Gastrocnemius medialis (tissue), 4 donors: ENCODE measurements around the gene SLC1A5. TPM values are rescaled to one million over a fixed set of nuclear protein-coding genes. Genes with fewer than 3 reads are reported as not detected.

Experiments
- ATAC-seq, 2 donors: fragments of 150-250 bp; one replicate each; pipeline ENCODE4 v1.9.1; 2016
- DNase-seq, 2 donors: peaks; one replicate each; pipeline ENCODE4 v3.0.0-alpha.2; 2019
- H3K27ac ChIP-seq, 4 donors: fragments of 200-600 bp; sonication (generic); 1 replicate in 1 of 4; 2 replicates in 3 of 4; pipeline ENCODE4 v1.5.1; 2016 to 2018; ENCODE audit warnings: mild to moderate bottlenecking in 2 of 4, moderate library complexity in 1 of 4
- H3K27me3 ChIP-seq, 3 donors: fragments of 200-600 bp; sonication (generic) in 2 of 3; 1 replicate in 1 of 3; 2 replicates in 2 of 3; pipeline versions ENCODE4 v1.5.1 to v1.6.0; 2016 to 2019; ENCODE audit warnings: mild to moderate bottlenecking in 1 of 3, moderate library complexity in 1 of 3
- H3K36me3 ChIP-seq, 2 donors: fragments of 200-600 bp; sonication (generic) in 1 of 2; one replicate each; pipeline ENCODE4 v1.5.1; 2017 to 2018
- H3K4me1 ChIP-seq, 2 donors: fragments of 200-600 bp; sonication (generic) in 1 of 2; one replicate each; pipeline ENCODE4 v1.5.1; 2016 to 2017; ENCODE audit warnings: mild to moderate bottlenecking in 2 of 2
- H3K4me3 ChIP-seq, 4 donors: fragments of 200-600 bp; sonication (generic) in 3 of 4; 1 replicate in 1 of 4; 2 replicates in 3 of 4; pipeline ENCODE4 v1.5.1; 2016 to 2019; ENCODE audit warnings: mild to moderate bottlenecking in 2 of 4
- H3K9me3 ChIP-seq, 3 donors: fragments of 200-600 bp; sonication (generic) in 2 of 3; 1 replicate in 1 of 3; 2 replicates in 2 of 3; pipeline ENCODE4 v1.5.1; 2016 to 2019
- POLR2A ChIP-seq, 2 donors: fragments of 450-650 bp; IDR thresholded peaks; one replicate each; pipeline ENCODE4 v1.6.1; 2017; ENCODE audit warnings: antibody characterized with exemption in 2 of 2, mild to moderate bottlenecking in 2 of 2, moderate library complexity in 2 of 2
- in situ Hi-C, 4 donors: fragments of 200-750 bp; cut with MboI; loops; one replicate each; pipeline versions ENCODE4 v1.15.0 to v1.8.0; 2017; ENCODE audit warnings: low sequenced_read_pairs in 4 of 4
- intact Hi-C: fragments of 100-400 bp; cut with DNase I; formaldehyde crosslinking; loops from one replicate; pipeline ENCODE4 v1.15.1; 2023; ENCODE audit warnings: low total_unique reads
- total RNA-seq, 4 donors: library from RNA; depleted of rRNA; stranded (reverse); fragments of >200 nt; gene quantifications; one replicate each; pipeline versions ENCODE4 v1.1.0 to v1.2.3, GENCODE V29; 2016
- TF ChIP-seq, protein P1 (sequence below), 5 experiments: fragments of 450-650 bp in 3 of 5; fragments of 200-600 bp in 2 of 5; sonication (generic) in 2 of 5; IDR thresholded peaks in 4 of 5; conservative IDR thresholded peaks in 1 of 5; 1 replicate in 4 of 5; 2 replicates in 1 of 5; pipeline ENCODE4 v1.5.1; 2016 to 2019; ENCODE audit warnings: antibody characterized with exemption in 5 of 5, mild to moderate bottlenecking in 3 of 5, moderate library complexity in 3 of 5

Gene SLC1A5
- total RNA-seq, 4 donors from 2014 or later: 7.6 to 18.5 (median 10.7) TPM

DNA sequence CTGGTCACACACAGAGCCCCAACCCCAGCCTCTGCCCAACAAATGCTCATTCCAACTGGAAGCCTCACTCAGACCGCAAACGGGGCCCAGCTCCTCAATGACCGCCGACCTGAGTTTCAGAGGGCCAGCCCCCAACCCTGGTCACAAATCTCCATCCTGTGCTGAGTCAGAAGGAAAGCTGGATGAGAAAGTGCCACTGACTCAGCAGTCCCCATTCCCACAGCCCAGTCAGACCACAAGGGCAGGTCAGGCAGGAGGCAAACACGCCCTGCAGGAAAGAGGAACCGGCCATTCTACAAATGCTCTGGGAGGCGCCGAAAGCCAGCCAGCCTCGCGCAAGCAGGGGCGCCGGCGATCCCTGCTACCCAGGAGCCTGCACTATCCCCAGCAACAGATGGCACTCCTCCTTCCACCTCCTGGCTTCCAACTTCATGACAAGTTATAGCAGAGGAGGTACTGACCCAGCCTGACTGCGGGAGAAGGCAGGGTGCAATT lies 57.3 kb downstream of the SLC1A5 start:
- DNase-seq (no peak), ATAC-seq (no peak)
- no peak overlapping the region for H3K27ac ChIP-seq

DNA sequence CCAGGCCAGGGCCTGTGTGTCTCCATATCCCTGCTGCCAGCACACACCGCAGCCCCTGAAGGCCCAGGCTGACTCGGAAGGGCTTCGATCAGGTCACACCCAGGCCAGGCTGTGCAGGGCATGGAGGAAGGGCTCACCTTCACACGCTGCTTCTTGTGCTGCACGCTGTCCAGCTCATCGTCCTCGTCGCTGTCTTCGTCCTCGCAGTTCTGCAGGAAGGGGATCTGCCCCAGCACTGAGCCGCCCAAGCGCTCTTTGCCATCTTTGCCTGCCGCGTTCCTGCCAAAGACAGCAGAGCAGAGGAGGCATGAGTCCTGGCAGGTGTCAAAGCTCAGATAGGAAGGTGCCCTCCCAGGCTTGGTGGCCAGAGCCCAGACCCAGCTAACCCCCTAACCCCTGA lies 57.8 kb downstream of the SLC1A5 start:
- H3K4me1 ChIP-seq: peaks cover 6 to 7% of the 10 kb centered on the region in 2 donors
- H3K27me3 ChIP-seq: no peaks in the 10 kb centered on the region
- no peak overlapping the region for H3K4me3 ChIP-seq
- in situ Hi-C loops (no loop called here), intact Hi-C loops (no loop called here)
- H3K9me3 ChIP-seq: no peaks in the 10 kb centered on the region
- H3K36me3 ChIP-seq: peaks cover 0 to 84% of the 10 kb centered on the region in 2 donors
- TF ChIP-seq, protein P1, sequence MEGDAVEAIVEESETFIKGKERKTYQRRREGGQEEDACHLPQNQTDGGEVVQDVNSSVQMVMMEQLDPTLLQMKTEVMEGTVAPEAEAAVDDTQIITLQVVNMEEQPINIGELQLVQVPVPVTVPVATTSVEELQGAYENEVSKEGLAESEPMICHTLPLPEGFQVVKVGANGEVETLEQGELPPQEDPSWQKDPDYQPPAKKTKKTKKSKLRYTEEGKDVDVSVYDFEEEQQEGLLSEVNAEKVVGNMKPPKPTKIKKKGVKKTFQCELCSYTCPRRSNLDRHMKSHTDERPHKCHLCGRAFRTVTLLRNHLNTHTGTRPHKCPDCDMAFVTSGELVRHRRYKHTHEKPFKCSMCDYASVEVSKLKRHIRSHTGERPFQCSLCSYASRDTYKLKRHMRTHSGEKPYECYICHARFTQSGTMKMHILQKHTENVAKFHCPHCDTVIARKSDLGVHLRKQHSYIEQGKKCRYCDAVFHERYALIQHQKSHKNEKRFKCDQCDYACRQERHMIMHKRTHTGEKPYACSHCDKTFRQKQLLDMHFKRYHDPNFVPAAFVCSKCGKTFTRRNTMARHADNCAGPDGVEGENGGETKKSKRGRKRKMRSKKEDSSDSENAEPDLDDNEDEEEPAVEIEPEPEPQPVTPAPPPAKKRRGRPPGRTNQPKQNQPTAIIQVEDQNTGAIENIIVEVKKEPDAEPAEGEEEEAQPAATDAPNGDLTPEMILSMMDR (IDR thresholded peaks at IDR 0.05 in 4 of 5, conservative IDR thresholded peaks at IDR 0.05 in 1 of 5): no peak
- no peak for TF ChIP-seq POLR2A (IDR thresholded peaks at IDR 0.05)
- no peak overlapping the region for H3K27ac ChIP-seq
- DNase-seq: no peak
- no peak for ATAC-seq

More for the DNA sequence above, 57.3 kb downstream of the SLC1A5 start:
- no peak for TF ChIP-seq POLR2A (IDR thresholded peaks at IDR 0.05)
- TF ChIP-seq, protein P1 (IDR thresholded peaks at IDR 0.05 in 4 of 5, conservative IDR thresholded peaks at IDR 0.05 in 1 of 5): no peak
- Histone ChIP-seq H3K36me3 (peaks cover 0 to 84% of the 10 kb centered on the region in 2 donors), H3K4me3 (no peak overlapping the region), H3K27me3 (no peaks in the 10 kb centered on the region), H3K9me3 (no peaks in the 10 kb centered on the region), H3K4me1 (peaks cover 6 to 7% of the 10 kb centered on the region in 2 donors)
- intact Hi-C loops (no loop called here), in situ Hi-C loops (no loop called here)

DNA sequence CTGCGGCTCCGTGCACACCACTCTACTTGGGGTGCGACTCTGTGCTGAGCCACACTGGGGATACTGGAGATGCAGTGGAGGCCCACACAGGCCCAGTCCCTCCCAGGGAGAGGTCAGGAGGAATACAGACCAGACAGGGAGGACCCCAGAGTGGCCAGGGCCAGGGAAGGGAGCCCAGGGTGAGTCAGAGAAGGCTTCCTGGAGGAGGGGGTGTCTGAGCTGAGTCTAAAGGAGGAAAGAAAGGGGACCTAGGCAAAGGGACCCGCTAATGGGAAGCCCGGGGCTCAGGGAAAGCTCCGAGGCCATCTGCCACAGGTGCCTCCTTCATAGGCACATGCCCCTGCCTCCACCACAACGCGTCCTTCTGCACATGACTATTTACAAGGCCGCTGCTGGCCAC lies 58.2 kb downstream of the SLC1A5 start:
- no peak for TF ChIP-seq POLR2A (IDR thresholded peaks at IDR 0.05)
- TF ChIP-seq, protein P1 (IDR thresholded peaks at IDR 0.05 in 4 of 5, conservative IDR thresholded peaks at IDR 0.05 in 1 of 5): no peak
- in situ Hi-C loops (no loop called here), intact Hi-C loops (no loop called here)
- H3K4me1 ChIP-seq: peaks cover 6 to 7% of the 10 kb centered on the region in 2 donors
- DNase-seq (no peak), ATAC-seq (no peak)
- peaks cover 0 to 84% of the 10 kb centered on the region in 2 donors for H3K36me3 ChIP-seq
- H3K4me3 ChIP-seq: no peak overlapping the region
- H3K27ac ChIP-seq: no peak overlapping the region
- H3K27me3 ChIP-seq: no peaks in the 10 kb centered on the region
- H3K9me3 ChIP-seq: no peaks in the 10 kb centered on the region

DNA sequence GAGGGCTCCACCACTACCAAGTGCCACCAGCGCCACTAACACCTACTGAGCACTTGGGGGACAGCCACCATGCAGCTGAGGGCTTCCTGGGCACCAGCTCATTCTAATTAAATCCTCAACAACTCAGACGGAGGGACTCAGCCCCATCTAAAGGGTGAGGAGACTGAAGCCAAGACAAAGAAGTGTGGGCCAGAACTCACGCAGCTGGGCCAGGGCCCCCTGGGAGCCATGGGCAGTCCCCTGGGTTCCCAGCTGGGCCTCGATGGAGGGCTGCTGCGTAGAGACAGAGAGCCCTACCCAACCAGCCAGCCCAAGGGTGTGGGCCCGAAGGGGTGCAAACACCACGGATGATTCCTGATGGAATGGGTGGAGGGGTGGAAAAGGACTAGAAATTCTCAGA lies 58.7 kb downstream of the SLC1A5 start:
- ATAC-seq (no peak), DNase-seq (no peak)
- Histone ChIP-seq H3K4me1 (peaks cover 6 to 7% of the 10 kb centered on the region in 2 donors), H3K4me3 (no peak overlapping the region), H3K27ac (no peak overlapping the region), H3K9me3 (no peaks in the 10 kb centered on the region), H3K27me3 (no peaks in the 10 kb centered on the region), H3K36me3 (peaks cover 0 to 84% of the 10 kb centered on the region in 2 donors)
- intact Hi-C loops: no loop called here
- in situ Hi-C loops: no loop called here
- TF ChIP-seq POLR2A (IDR thresholded peaks at IDR 0.05): no peak
- TF ChIP-seq, protein P1 (IDR thresholded peaks at IDR 0.05 in 4 of 5, conservative IDR thresholded peaks at IDR 0.05 in 1 of 5): no peak
